ENCODE results near the gene NIT2.

The NIT2 gene

DNA sequence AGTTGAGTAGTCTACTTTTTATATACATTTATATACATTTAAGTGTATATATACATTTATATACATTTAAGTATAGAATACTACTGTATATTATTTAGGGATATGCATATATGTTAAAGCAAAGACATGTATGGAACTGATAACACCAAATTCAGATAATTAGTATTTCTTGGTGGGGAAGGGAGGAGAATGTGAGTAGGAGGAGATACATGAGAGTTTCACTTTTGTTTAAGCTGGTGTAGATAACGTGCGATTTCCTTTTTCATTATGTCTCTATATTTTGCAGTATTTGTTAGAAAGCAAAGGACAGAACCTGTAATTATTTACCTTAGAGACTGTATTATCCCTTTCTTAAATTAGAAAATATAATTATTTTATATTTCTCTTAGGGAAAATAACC lies 16.6 kb upstream of the NIT2 start:
- Histone ChIP-seq H3K27me3 (ENCODE audit: control insufficient read depth, low read length) (no peaks in the 10 kb centered on the region), H3K4me1 (ENCODE audit: control insufficient read depth, low read length) (no peaks in the 10 kb centered on the region), H4K20me1 (ENCODE audit: control insufficient read depth, insufficient read depth, low read depth, low read length) (no peaks in the 10 kb centered on the region), H3F3A (ENCODE audit: control insufficient read depth, insufficient read depth) (0 out of 2 replicates have a peak, but pooled peaks cover 2% of the 10 kb centered on the region), H3K9me2 (replicated peaks; ENCODE audit: control insufficient read depth, low read length) (no peaks in the 10 kb centered on the region), H3K27ac (ENCODE audit: low read depth, low read length) (no peak overlapping the region), H3K4me2 (ENCODE audit: low read length) (no peak overlapping the region), H3K9me3 (ENCODE audit: control insufficient read depth, insufficient read depth, low read length) (no peaks in the 10 kb centered on the region), H3K36me3 (ENCODE audit: control insufficient read depth, low read length) (no peaks in the 10 kb centered on the region), H3K79me2 (ENCODE audit: control insufficient read depth, low read length) (no peaks in the 10 kb centered on the region), H3K4me3 (ENCODE audit: low read length) (no peak overlapping the region)
- no peak for TF ChIP-seq EZH2phosphoT487 (IDR thresholded peaks at IDR 0.05; ENCODE audit: borderline replicate concordance, low read length)
- TF ChIP-seq, protein P1, sequence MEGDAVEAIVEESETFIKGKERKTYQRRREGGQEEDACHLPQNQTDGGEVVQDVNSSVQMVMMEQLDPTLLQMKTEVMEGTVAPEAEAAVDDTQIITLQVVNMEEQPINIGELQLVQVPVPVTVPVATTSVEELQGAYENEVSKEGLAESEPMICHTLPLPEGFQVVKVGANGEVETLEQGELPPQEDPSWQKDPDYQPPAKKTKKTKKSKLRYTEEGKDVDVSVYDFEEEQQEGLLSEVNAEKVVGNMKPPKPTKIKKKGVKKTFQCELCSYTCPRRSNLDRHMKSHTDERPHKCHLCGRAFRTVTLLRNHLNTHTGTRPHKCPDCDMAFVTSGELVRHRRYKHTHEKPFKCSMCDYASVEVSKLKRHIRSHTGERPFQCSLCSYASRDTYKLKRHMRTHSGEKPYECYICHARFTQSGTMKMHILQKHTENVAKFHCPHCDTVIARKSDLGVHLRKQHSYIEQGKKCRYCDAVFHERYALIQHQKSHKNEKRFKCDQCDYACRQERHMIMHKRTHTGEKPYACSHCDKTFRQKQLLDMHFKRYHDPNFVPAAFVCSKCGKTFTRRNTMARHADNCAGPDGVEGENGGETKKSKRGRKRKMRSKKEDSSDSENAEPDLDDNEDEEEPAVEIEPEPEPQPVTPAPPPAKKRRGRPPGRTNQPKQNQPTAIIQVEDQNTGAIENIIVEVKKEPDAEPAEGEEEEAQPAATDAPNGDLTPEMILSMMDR (IDR thresholded peaks at IDR 0.05; ENCODE audit: low read depth, low read length, poor library complexity, severe bottlenecking), result no peak

DNA sequence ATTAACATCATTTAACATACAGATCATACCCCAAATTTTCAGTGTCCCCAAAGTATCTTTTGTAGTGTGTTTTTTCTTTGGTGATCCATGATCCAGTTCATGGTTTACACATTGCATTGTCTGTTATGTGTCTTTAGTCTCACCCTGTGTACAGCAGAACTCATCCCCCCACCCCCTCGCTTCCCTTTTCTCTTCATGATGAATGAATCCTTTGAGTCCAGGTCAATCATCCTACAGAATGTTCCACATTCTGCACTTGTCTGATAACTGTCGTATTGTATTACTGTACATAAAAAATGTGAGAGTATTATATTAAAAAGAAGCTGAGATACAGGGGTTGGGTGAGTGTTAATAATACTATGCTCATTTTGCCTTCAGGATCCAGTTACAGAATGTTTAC lies 14.6 kb upstream of the NIT2 start:
- no peaks in the 10 kb centered on the region for H3K27me3 ChIP-seq (ENCODE audit: control insufficient read depth, low read length)
- H3K27ac ChIP-seq (ENCODE audit: low read depth, low read length), result no peak overlapping the region
- H3K79me2 ChIP-seq (ENCODE audit: control insufficient read depth, low read length), result no peaks in the 10 kb centered on the region
- no peaks in the 10 kb centered on the region for H4K20me1 ChIP-seq (ENCODE audit: control insufficient read depth, insufficient read depth, low read depth, low read length)
- no peak for TF ChIP-seq EZH2phosphoT487 (IDR thresholded peaks at IDR 0.05; ENCODE audit: borderline replicate concordance, low read length)
- TF ChIP-seq, protein P1 (IDR thresholded peaks at IDR 0.05; ENCODE audit: low read depth, low read length, poor library complexity, severe bottlenecking), result no peak
- H3K4me1 ChIP-seq (ENCODE audit: control insufficient read depth, low read length), result no peaks in the 10 kb centered on the region
- H3K9me3 ChIP-seq (ENCODE audit: control insufficient read depth, insufficient read depth, low read length), result no peaks in the 10 kb centered on the region
- no peak overlapping the region for H3K4me3 ChIP-seq (ENCODE audit: low read length)
- H3K36me3 ChIP-seq (ENCODE audit: control insufficient read depth, low read length), result no peaks in the 10 kb centered on the region
- 0 out of 2 replicates have a peak, but pooled peaks cover 2% of the 10 kb centered on the region for H3F3A ChIP-seq (ENCODE audit: control insufficient read depth, insufficient read depth)
- H3K4me2 ChIP-seq (ENCODE audit: low read length), result no peak overlapping the region
- H3K9me2 ChIP-seq (replicated peaks; ENCODE audit: control insufficient read depth, low read length), result no peaks in the 10 kb centered on the region

DNA sequence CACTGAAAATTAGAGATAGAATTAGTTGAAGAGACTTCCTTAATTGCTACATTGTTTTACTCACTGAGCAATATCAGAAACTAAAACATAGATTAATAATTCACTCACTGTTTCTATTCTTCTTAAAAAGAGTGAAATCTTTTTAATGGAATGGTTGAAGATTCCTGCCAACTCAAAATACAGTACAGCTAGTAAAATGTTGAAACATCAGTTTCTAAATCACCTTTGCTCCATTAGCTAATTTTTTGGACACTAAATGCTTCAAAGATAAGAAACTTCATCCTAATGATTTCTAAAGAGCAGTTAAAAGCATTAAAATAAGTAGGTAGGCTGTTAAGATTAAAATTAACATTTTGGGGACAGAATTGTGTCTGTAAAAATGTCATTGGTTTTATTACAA lies 10.5 kb upstream of the NIT2 start:
- H3K27me3 ChIP-seq (ENCODE audit: control insufficient read depth, low read length), result no peaks in the 10 kb centered on the region
- no peak overlapping the region for H3K27ac ChIP-seq (ENCODE audit: low read depth, low read length)
- H3K36me3 ChIP-seq (ENCODE audit: control insufficient read depth, low read length), result no peaks in the 10 kb centered on the region; the same call in 1 of the 2 replicates
- H3K9me2 ChIP-seq (replicated peaks; ENCODE audit: control insufficient read depth, low read length), result no peaks in the 10 kb centered on the region
- H3F3A ChIP-seq (ENCODE audit: control insufficient read depth, insufficient read depth), result no peaks in the 10 kb centered on the region
- TF ChIP-seq EZH2phosphoT487 (IDR thresholded peaks at IDR 0.05; ENCODE audit: borderline replicate concordance, low read length), result no peak
- TF ChIP-seq, protein P1 (IDR thresholded peaks at IDR 0.05; ENCODE audit: low read depth, low read length, poor library complexity, severe bottlenecking), result no peak
- no peak overlapping the region for H3K4me3 ChIP-seq (ENCODE audit: low read length)
- H3K9me3 ChIP-seq (ENCODE audit: control insufficient read depth, insufficient read depth, low read length), result no peaks in the 10 kb centered on the region
- no peaks in the 10 kb centered on the region for H3K79me2 ChIP-seq (ENCODE audit: control insufficient read depth, low read length)
- H3K4me2 ChIP-seq (ENCODE audit: low read length), result no peak overlapping the region
- H4K20me1 ChIP-seq (ENCODE audit: control insufficient read depth, insufficient read depth, low read depth, low read length), result no peaks in the 10 kb centered on the region
- no peaks in the 10 kb centered on the region for H3K4me1 ChIP-seq (ENCODE audit: control insufficient read depth, low read length)
